Brain microvascular endothelial cell (primary cell): Measurements from ENCODE around the gene TMEM19.

Source experiments
- DNase-seq: peaks from one replicate; pipeline ENCODE4 v3.0.0-alpha.2; 2020
- H3K27ac ChIP-seq: fragments of 250-450 bp; sonication (Bioruptor Pico); 2 replicates; pipeline ENCODE4 v1.5.1; 2020; ENCODE audit warnings: mild to moderate bottlenecking, moderate library complexity
- H3K27me3 ChIP-seq: fragments of 250-450 bp; sonication (Bioruptor Pico); replicated peaks from 2 replicates; pipeline ENCODE4 v1.5.1; 2020; ENCODE audit warnings: mild to moderate bottlenecking
- H3K36me3 ChIP-seq: fragments of 250-450 bp; sonication (Bioruptor Pico); replicated peaks from 2 replicates; pipeline ENCODE4 v1.5.1; 2020; ENCODE audit warnings: mild to moderate bottlenecking
- H3K4me3 ChIP-seq: 2 replicates; pipeline ENCODE4 v1.5.1; 2011; ENCODE audit warnings: low read depth, mild to moderate bottlenecking, control low read depth, low read length, moderate library complexity
- CTCF ChIP-seq: IDR thresholded peaks from 2 replicates; pipeline ENCODE4 v1.5.1; 2011; ENCODE audit warnings: low read depth, mild to moderate bottlenecking, moderate library complexity, low read length, control low read depth, inconsistent platforms; ENCODE audit errors: missing control alignments
- in situ Hi-C: cut with HindIII; loops from 2 replicates; pipeline ENCODE4 v1.10.0; 2017; ENCODE audit warnings: low sequenced_read_pairs, low pct_ligation_motif_present

The TMEM19 gene

GRCh38 chr12:71732357-71732712 is 46.5 kb downstream of the TMEM19 start:
- Histone ChIP-seq H3K4me3 (no peak overlapping the region), H3K36me3 (no peaks in the 10 kb centered on the region), H3K27ac (no peak overlapping the region), H3K27me3 (no peaks in the 10 kb centered on the region)
- TF ChIP-seq CTCF: no peak
- in situ Hi-C loops: no loop called here
- no peak for DNase-seq

DNA sequence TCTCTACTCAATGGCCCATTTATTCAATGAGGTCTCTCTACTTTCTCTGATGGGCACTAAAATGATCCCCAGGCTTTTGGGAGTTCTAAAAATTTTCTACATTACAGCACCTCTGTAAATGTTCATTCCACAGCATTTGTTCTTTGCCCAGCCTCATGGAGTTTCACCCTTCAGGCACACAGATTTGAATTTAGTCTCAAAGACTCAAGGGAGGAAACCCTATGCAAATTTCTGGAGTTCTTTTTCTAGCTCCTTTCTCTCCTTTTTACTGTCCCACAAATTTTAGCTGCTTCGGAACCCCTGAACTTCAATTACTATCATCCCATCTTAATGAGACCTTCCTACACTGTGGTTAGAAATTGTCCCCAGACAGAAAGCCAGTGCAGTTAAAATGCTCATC is 51.3 kb downstream of the TMEM19 start:
- Histone ChIP-seq H3K36me3 (no peaks in the 10 kb centered on the region), H3K27me3 (no peaks in the 10 kb centered on the region), H3K4me3 (no peak overlapping the region), H3K27ac (no peak overlapping the region)
- in situ Hi-C loops: no loop called here
- DNase-seq: no peak
- no peak for TF ChIP-seq CTCF

DNA sequence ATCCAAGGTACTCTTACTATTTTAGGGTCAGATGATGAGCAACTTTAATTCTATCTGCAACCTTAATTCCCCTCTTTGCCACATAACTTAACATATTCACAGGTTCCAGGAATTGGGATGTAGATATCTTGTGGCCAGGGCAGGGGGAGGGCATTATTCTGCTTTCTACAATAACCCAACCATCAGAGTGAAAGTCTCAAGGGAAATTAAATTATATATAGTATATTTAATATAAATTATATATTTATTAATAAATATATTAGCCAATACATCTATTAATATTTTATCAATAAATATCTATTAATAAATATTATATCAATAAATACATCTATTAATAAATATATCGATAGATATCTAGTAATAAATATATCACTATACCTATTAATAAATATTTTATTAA is 57.1 kb downstream of the TMEM19 start:
- TF ChIP-seq CTCF: no peak
- H3K36me3 ChIP-seq: no peaks in the 10 kb centered on the region
- no peak overlapping the region for H3K4me3 ChIP-seq
- H3K27me3 ChIP-seq: no peaks in the 10 kb centered on the region
- H3K27ac ChIP-seq: no peak overlapping the region
- no peak for DNase-seq
- in situ Hi-C loops: no loop called here

- Histone ChIP-seq H3K27me3 (peaks cover 3% of the 10 kb centered on the region), H3K4me3 (no peak overlapping the region), H3K36me3 (no peaks in the 10 kb centered on the region), H3K27ac (no peak overlapping the region)
- no peak for TF ChIP-seq CTCF
- DNase-seq: no peak
- in situ Hi-C loops: no loop called here
These were observed 58.8 kb downstream of the TMEM19 start for GRCh38 chr12:71744522-71745300.

DNA sequence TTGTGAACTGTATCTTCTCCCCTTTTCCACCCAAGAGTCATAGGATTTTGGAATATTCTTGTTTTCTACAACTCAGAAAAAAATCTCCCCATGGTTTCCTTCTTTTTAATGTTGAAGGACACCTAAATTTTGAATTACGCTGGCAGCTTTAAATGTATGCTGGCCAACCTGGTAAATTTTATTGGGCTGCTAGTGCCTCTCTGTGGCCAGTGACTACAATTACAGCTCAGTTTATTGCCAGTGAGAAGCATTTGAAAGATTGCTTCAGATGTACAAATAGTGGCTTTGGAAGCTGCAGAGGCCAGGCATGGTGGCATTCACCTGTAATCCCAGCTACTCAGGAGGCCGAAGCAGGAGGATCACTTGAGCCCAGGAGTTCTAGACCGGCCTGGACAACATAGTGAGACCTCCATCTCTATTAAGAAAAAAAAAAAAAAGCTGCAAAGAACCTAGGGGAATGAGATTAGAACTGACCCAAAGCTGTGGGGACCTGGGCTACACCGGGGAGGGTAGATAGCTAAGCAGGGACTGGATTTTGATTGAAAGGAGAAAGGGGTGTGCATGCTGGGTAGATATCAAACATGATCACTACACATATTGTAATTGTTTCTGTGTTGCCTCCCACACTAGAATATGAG is 61.2 kb downstream of the TMEM19 start:
- peak; percentile 78 for TF ChIP-seq CTCF
- DNase-seq: peak; percentile 38
- no peak overlapping the region for H3K4me3 ChIP-seq
- H3K36me3 ChIP-seq: no peaks in the 10 kb centered on the region
- peaks cover 3% of the 10 kb centered on the region for H3K27me3 ChIP-seq
- in situ Hi-C loops: no loop called here
- no peak overlapping the region for H3K27ac ChIP-seq
